Neural progenitor cell (in vitro differentiated cells): ENCODE measurements around the gene LRP2. TPM values are rescaled to one million over a fixed set of nuclear protein-coding genes. Genes with fewer than 3 reads are reported as not detected.

Experiments used
- DNase-seq: peaks from one replicate; pipeline ENCODE4 v3.0.0-alpha.2; 2016; ENCODE audit warnings: low spot score
- H2AFZ ChIP-seq: fragments of 200-600 bp; sonication (generic); replicated peaks from 2 replicates; pipeline ENCODE4 v1.6.1; 2016; ENCODE audit warnings: antibody characterized with exemption
- H3F3A ChIP-seq: fragments of 200-600 bp; sonication (generic); 2 replicates; pipeline ENCODE4 v1.6.1; 2016; ENCODE audit warnings: antibody characterized with exemption, low read depth
- H3K27ac ChIP-seq: fragments of 200-600 bp; sonication (generic); 2 replicates; pipeline ENCODE4 v1.5.1; 2016; ENCODE audit warnings: mild to moderate bottlenecking
- H3K27me3 ChIP-seq: fragments of 200-600 bp; sonication (generic); 2 replicates; pipeline ENCODE4 v1.6.1; 2016; ENCODE audit warnings: mild to moderate bottlenecking, moderate library complexity
- H3K36me3 ChIP-seq: fragments of 200-600 bp; sonication (generic); 2 replicates; pipeline ENCODE4 v1.5.1; 2016
- H3K4me1 ChIP-seq: fragments of 200-600 bp; sonication (generic); 2 replicates; pipeline ENCODE4 v1.6.1; 2016; ENCODE audit warnings: mixed run types
- H3K4me2 ChIP-seq: fragments of 200-600 bp; sonication (generic); 2 replicates; pipeline ENCODE4 v1.6.1; 2016
- H3K4me3 ChIP-seq: fragments of 200-600 bp; sonication (generic); 2 replicates; pipeline ENCODE4 v1.5.1; 2016
- H3K79me2 ChIP-seq: fragments of 200-600 bp; sonication (generic); 2 replicates; pipeline ENCODE4 v1.6.1; 2016; ENCODE audit warnings: low read depth
- H3K9ac ChIP-seq: fragments of 200-600 bp; sonication (generic); 2 replicates; pipeline ENCODE4 v1.6.1; 2016
- H3K9me3 ChIP-seq: fragments of 200-600 bp; sonication (generic); 2 replicates; pipeline ENCODE4 v1.5.1; 2016; ENCODE audit warnings: low read depth
- H4K20me1 ChIP-seq: fragments of 200-600 bp; sonication (generic); 2 replicates; pipeline ENCODE4 v1.6.1; 2016; ENCODE audit warnings: low read depth
- H3K27ac Mint-ChIP-seq: 3 replicates; pipeline ENCODE4 v1.8.0; 2021; ENCODE audit warnings: mixed read lengths
- H3K27me3 Mint-ChIP-seq: 2 replicates; pipeline ENCODE4 v1.8.0; 2022; ENCODE audit warnings: low read depth, mild to moderate bottlenecking, inconsistent platforms, moderate library complexity, mixed read lengths; ENCODE audit not compliant: insufficient read depth
- H3K36me3 Mint-ChIP-seq: 3 replicates; pipeline ENCODE4 v1.8.0; 2021; ENCODE audit warnings: mixed read lengths
- H3K4me1 Mint-ChIP-seq: 3 replicates; pipeline ENCODE4 v1.8.0; 2021; ENCODE audit warnings: mixed read lengths
- H3K4me3 Mint-ChIP-seq: 3 replicates; pipeline ENCODE4 v1.8.0; 2021; ENCODE audit warnings: mild to moderate bottlenecking, moderate library complexity, mixed read lengths
- H3K9me3 Mint-ChIP-seq: 3 replicates; pipeline ENCODE4 v1.8.0; 2020; ENCODE audit warnings: mixed read lengths
- CTCF ChIP-seq: fragments of 200-600 bp; sonication (generic); IDR thresholded peaks from 2 replicates; pipeline ENCODE4 v1.5.1; 2017; ENCODE audit warnings: antibody characterized with exemption, mild to moderate bottlenecking
- EZH2 ChIP-seq: fragments of 200-600 bp; sonication (generic); IDR thresholded peaks from 2 replicates; pipeline ENCODE4 v1.6.1; 2017; ENCODE audit warnings: antibody characterized with exemption, mild to moderate bottlenecking, moderate library complexity
- EZH2phosphoT487 ChIP-seq: fragments of 200-600 bp; sonication (generic); IDR thresholded peaks from 2 replicates; pipeline ENCODE4 v1.6.1; 2017; ENCODE audit warnings: antibody characterized with exemption
- total RNA-seq: library from RNA; depleted of rRNA; stranded (reverse); fragments of >200 nt; gene quantifications from 2 replicates; pipeline ENCODE4 v1.2.3, GENCODE V29; 2015; ENCODE audit warnings: low replicate concordance

The LRP2 gene
- total RNA-seq, 1 donor from 2014 or later, result 143 TPM

GRCh38 chr2:169094676-169095075 lies 267.7 kb downstream of the LRP2 start:
- Mint-ChIP-seq H3K27me3 (peaks cover 2% of the 10 kb centered on the region), H3K4me3 (no peak overlapping the region), H3K4me1 (no peaks in the 10 kb centered on the region), H3K9me3 (no peaks in the 10 kb centered on the region), H3K36me3 (no peaks in the 10 kb centered on the region), H3K27ac (no peak overlapping the region)
- H2AFZ ChIP-seq, result no peak overlapping the region
- no peaks in the 10 kb centered on the region for H3K79me2 ChIP-seq
- no peak overlapping the region for H3K27ac ChIP-seq
- no peaks in the 10 kb centered on the region for H3F3A ChIP-seq
- no peaks in the 10 kb centered on the region for H3K9me3 ChIP-seq
- TF ChIP-seq EZH2, result no peak
- peak; percentile 84 for TF ChIP-seq EZH2phosphoT487
- no peak for TF ChIP-seq CTCF
- H4K20me1 ChIP-seq, result no peaks in the 10 kb centered on the region
- H3K9ac ChIP-seq, result no peak overlapping the region
- DNase-seq, result peak; percentile 45
- H3K4me1 ChIP-seq, result no peaks in the 10 kb centered on the region
- H3K27me3 ChIP-seq, result peaks cover 98% of the 10 kb centered on the region
- H3K36me3 ChIP-seq, result no peaks in the 10 kb centered on the region
- H3K4me3 ChIP-seq, result no peak overlapping the region
- no peak overlapping the region for H3K4me2 ChIP-seq

GRCh38 chr2:169093535-169093934 lies 268.8 kb downstream of the LRP2 start:
- TF ChIP-seq EZH2 (no peak), CTCF (no peak), EZH2phosphoT487 (no peak)
- DNase-seq, result no peak
- no peaks in the 10 kb centered on the region for H3K36me3 ChIP-seq
- Mint-ChIP-seq H3K36me3 (no peaks in the 10 kb centered on the region), H3K9me3 (no peaks in the 10 kb centered on the region), H3K4me1 (peaks cover 7% of the 10 kb centered on the region), H3K27me3 (peaks cover 2% of the 10 kb centered on the region), H3K4me3 (no peak overlapping the region), H3K27ac (no peak overlapping the region)
- no peak overlapping the region for H3K27ac ChIP-seq
- no peak overlapping the region for H3K4me3 ChIP-seq
- H3K9ac ChIP-seq, result no peak overlapping the region
- H4K20me1 ChIP-seq, result no peaks in the 10 kb centered on the region
- H3K9me3 ChIP-seq, result no peaks in the 10 kb centered on the region
- no peaks in the 10 kb centered on the region for H3K79me2 ChIP-seq
- no peaks in the 10 kb centered on the region for H3K4me1 ChIP-seq
- no peak overlapping the region for H3K4me2 ChIP-seq
- peaks cover 88% of the 10 kb centered on the region for H3K27me3 ChIP-seq
- H3F3A ChIP-seq, result no peaks in the 10 kb centered on the region
- no peak overlapping the region for H2AFZ ChIP-seq

- H3K79me2 ChIP-seq, result no peaks in the 10 kb centered on the region
- no peak for TF ChIP-seq EZH2phosphoT487
- TF ChIP-seq CTCF, result no peak
- TF ChIP-seq EZH2, result no peak
- no peaks in the 10 kb centered on the region for H3K4me1 ChIP-seq
- no peaks in the 10 kb centered on the region for H3K36me3 Mint-ChIP-seq
- H3K27ac ChIP-seq, result no peak overlapping the region
- H3K4me1 Mint-ChIP-seq, result peaks cover 7% of the 10 kb centered on the region
- no peak overlapping the region for H3K4me3 ChIP-seq
- H3K9me3 ChIP-seq, result no peaks in the 10 kb centered on the region
- peaks cover 72% of the 10 kb centered on the region for H3K27me3 ChIP-seq
- no peaks in the 10 kb centered on the region for H3K36me3 ChIP-seq
- H3K9ac ChIP-seq, result no peak overlapping the region
- H3K4me3 Mint-ChIP-seq, result no peak overlapping the region
- H2AFZ ChIP-seq, result no peak overlapping the region
- no peak for DNase-seq
- no peaks in the 10 kb centered on the region for H3F3A ChIP-seq
- H4K20me1 ChIP-seq, result no peaks in the 10 kb centered on the region
- no peak overlapping the region for H3K4me2 ChIP-seq
- H3K27ac Mint-ChIP-seq, result no peak overlapping the region
- peaks cover 2% of the 10 kb centered on the region for H3K27me3 Mint-ChIP-seq
- no peaks in the 10 kb centered on the region for H3K9me3 Mint-ChIP-seq
Measured at GRCh38 chr2:169091761-169092519, 270.4 kb downstream of the LRP2 start.
